Fibroblast of lung (primary cell): ENCODE data around the gene HOXC12. TPM values are rescaled to one million over a fixed set of nuclear protein-coding genes. Genes with fewer than 3 reads are reported as not detected.

ENCODE experiments used
- DNase-seq, 2 donors: peaks; one replicate each; pipeline versions ENCODE4 v3.0.0 to v3.0.0-alpha.2; 2010; ENCODE audit warnings: low read depth in 2 of 2
- H2AFZ ChIP-seq: 2 replicates; pipeline ENCODE4 v1.5.1; 2012; ENCODE audit warnings: low read length, control low read depth, inconsistent platforms
- H3K27ac ChIP-seq: 2 replicates; pipeline ENCODE4 v1.5.1; 2011; ENCODE audit warnings: low read length, control low read depth; ENCODE audit not compliant: insufficient read depth
- H3K27me3 ChIP-seq: 2 replicates; pipeline ENCODE4 v1.5.1; 2011; ENCODE audit warnings: mild to moderate bottlenecking, low read length; ENCODE audit not compliant: control insufficient read depth, insufficient read depth
- H3K36me3 ChIP-seq: 2 replicates; pipeline ENCODE4 v1.5.1; 2011; ENCODE audit warnings: low read length; ENCODE audit not compliant: control insufficient read depth, insufficient read depth
- H3K4me1 ChIP-seq: 2 replicates; pipeline ENCODE4 v1.5.1; 2011; ENCODE audit warnings: low read length; ENCODE audit not compliant: control insufficient read depth, insufficient read depth; ENCODE audit errors: extremely low read depth
- H3K4me2 ChIP-seq: 2 replicates; pipeline ENCODE4 v1.5.1; 2011; ENCODE audit warnings: low read length, control low read depth; ENCODE audit not compliant: insufficient read depth; ENCODE audit errors: extremely low read depth
- H3K4me3 ChIP-seq, 4 experiments: fragments of 200-600 bp in 1 of 4; sonication (generic) in 1 of 4; replicated peaks in 1 of 4; 2 replicates each; pipeline ENCODE4 v1.5.1; 2011 to 2016; ENCODE audit warnings: low read length in 4 of 4, low read depth in 3 of 4, mild to moderate bottlenecking in 3 of 4, control low read depth in 2 of 4, inconsistent platforms in 1 of 4, mixed read lengths in 1 of 4; ENCODE audit not compliant: insufficient read depth in 1 of 4; ENCODE audit errors: control extremely low read depth in 1 of 4
- H3K79me2 ChIP-seq: 2 replicates; pipeline ENCODE4 v1.5.1; 2012; ENCODE audit warnings: mild to moderate bottlenecking, low read length, inconsistent platforms; ENCODE audit not compliant: control insufficient read depth, insufficient read depth
- H3K9ac ChIP-seq: 2 replicates; pipeline ENCODE4 v1.5.1; 2011; ENCODE audit warnings: mild to moderate bottlenecking, low read length, control low read depth; ENCODE audit not compliant: insufficient read depth
- H3K9me3 ChIP-seq: 2 replicates; pipeline ENCODE4 v1.5.1; 2012; ENCODE audit warnings: low read depth, low read length; ENCODE audit not compliant: control insufficient read depth, insufficient read depth
- H4K20me1 ChIP-seq: 2 replicates; pipeline ENCODE4 v1.5.1; 2011; ENCODE audit warnings: low read length; ENCODE audit not compliant: control insufficient read depth, insufficient read depth; ENCODE audit errors: extremely low read depth
- EZH2 ChIP-seq: IDR thresholded peaks from 2 replicates; pipeline ENCODE4 v1.5.1; 2012; ENCODE audit warnings: low read length, control low read depth, mild to moderate bottlenecking; ENCODE audit errors: missing control alignments
- polyA plus RNA-seq, 2 donors: library from polyadenylated mRNA; depleted of rRNA in 1 of 2; stranded (reverse) in 1 of 2; unstranded in 1 of 2; fragments of >200 nt; gene quantifications; 2 replicates each; pipeline ENCODE4 v1.2.1, GENCODE V29; 2011 to 2012; ENCODE audit warnings: missing spikeins in 1 of 2
- total RNA-seq: library from RNA; depleted of rRNA; stranded (reverse); fragments of >200 nt; gene quantifications from 2 replicates; pipeline ENCODE4 v1.2.1, GENCODE V29; 2014
- TF ChIP-seq, protein P1 (sequence below), 2 donors: IDR thresholded peaks in 1 of 2; conservative IDR thresholded peaks in 1 of 2; 1 replicate in 1 of 2; 2 replicates in 1 of 2; pipeline ENCODE4 v1.5.1; 2011 to 2012; ENCODE audit warnings: low read length in 2 of 2, control low read depth in 1 of 2, inconsistent platforms in 1 of 2, low read depth in 1 of 2, mild to moderate bottlenecking in 1 of 2

Gene HOXC12
- total and polyA plus RNA-seq, 2 donors (not counting 1 experiment from before 2014, with no cell fraction given), result not detected

- Histone ChIP-seq H3K79me2 (no peaks in the 10 kb centered on the region), H3K27ac (no peak overlapping the region)
Observed at GRCh38 chr12:53999559-54000115, 44.9 kb downstream of the HOXC12 start.

GRCh38 chr12:54000116-54001114, 45.7 kb downstream of the HOXC12 start, which contains the start of gene HOXC9:
Gene HOXC9 (plus strand): TSS chr12:54000161. CDS start chr12:54000189, 28 bp downstream.
- H3K4me3 ChIP-seq, result peak within 1 kb of the TSS; percentile 32 to 52 (median 43)
- no peaks in the 10 kb centered on the region for H4K20me1 ChIP-seq
- TF ChIP-seq, protein P1, sequence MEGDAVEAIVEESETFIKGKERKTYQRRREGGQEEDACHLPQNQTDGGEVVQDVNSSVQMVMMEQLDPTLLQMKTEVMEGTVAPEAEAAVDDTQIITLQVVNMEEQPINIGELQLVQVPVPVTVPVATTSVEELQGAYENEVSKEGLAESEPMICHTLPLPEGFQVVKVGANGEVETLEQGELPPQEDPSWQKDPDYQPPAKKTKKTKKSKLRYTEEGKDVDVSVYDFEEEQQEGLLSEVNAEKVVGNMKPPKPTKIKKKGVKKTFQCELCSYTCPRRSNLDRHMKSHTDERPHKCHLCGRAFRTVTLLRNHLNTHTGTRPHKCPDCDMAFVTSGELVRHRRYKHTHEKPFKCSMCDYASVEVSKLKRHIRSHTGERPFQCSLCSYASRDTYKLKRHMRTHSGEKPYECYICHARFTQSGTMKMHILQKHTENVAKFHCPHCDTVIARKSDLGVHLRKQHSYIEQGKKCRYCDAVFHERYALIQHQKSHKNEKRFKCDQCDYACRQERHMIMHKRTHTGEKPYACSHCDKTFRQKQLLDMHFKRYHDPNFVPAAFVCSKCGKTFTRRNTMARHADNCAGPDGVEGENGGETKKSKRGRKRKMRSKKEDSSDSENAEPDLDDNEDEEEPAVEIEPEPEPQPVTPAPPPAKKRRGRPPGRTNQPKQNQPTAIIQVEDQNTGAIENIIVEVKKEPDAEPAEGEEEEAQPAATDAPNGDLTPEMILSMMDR (conservative IDR thresholded peaks at IDR 0.05 in 1 of 2, IDR thresholded peaks at IDR 0.05 in 1 of 2; ENCODE audit: low read depth in 1 of 2, low read length in 2 of 2), result no peak
- peak; percentile 98 for TF ChIP-seq EZH2
- DNase-seq, result no peak
- no peaks in the 10 kb centered on the region for H3K79me2 ChIP-seq
- peak within 1 kb of the TSS; percentile 82 for H3K4me2 ChIP-seq
- no peak within 1 kb of the TSS for H2AFZ ChIP-seq
- H3K36me3 ChIP-seq, result no peaks in the 10 kb centered on the region
- H3K27me3 ChIP-seq, result peaks cover 78% of the 10 kb centered on the region
- no peak within 1 kb of the TSS for H3K27ac ChIP-seq
- no peak within 1 kb of the TSS for H3K9ac ChIP-seq
- no peaks in the 10 kb centered on the region for H3K9me3 ChIP-seq
- no peaks in the 10 kb centered on the region for H3K4me1 ChIP-seq

More at GRCh38 chr12:53999559-54000115, 44.9 kb downstream of the HOXC12 start:
- peaks cover 81% of the 10 kb centered on the region for H3K27me3 ChIP-seq
- H3K36me3 ChIP-seq, result no peaks in the 10 kb centered on the region
- no peak overlapping the region for H2AFZ ChIP-seq
- peak in 1 of 2 donors; percentile 42 for DNase-seq
- no peaks in the 10 kb centered on the region for H4K20me1 ChIP-seq
- H3K9me3 ChIP-seq, result no peaks in the 10 kb centered on the region
- H3K9ac ChIP-seq, result no peak overlapping the region
- no peak for TF ChIP-seq EZH2
- TF ChIP-seq, protein P1 (conservative IDR thresholded peaks at IDR 0.05 in 1 of 2, IDR thresholded peaks at IDR 0.05 in 1 of 2; ENCODE audit: low read depth in 1 of 2, low read length in 2 of 2), result no peak
- no peaks in the 10 kb centered on the region for H3K4me1 ChIP-seq
- H3K4me2 ChIP-seq, result peak overlapping the region; percentile 82
- H3K4me3 ChIP-seq, result peak overlapping the region in 3 of 4 experiments; percentile 17 to 52 (median 43)
